ENCODE data around the gene PDGFRB.

Gene PDGFRB

DNA sequence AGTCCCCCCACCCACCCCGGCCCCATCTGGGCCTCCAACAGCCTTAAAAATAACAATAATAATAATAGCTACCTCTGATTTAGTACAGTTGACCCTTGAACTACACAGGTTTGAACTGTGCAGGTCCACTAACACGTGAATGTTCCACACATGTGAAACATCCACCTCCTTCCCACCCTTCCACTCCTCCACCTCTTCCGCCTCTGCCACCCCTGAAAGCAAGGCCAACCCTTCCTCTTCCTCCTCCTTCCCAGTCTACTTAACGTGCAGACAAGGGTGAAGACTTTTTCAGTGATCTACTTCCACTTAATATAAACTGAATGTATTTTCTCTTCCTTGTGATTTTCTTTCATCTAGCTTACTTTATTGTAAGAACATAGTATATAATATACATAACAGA is 10.8 kb downstream of the PDGFRB start:
- no peak for DNase-seq (ENCODE audit: low read depth in 2 of 2)

DNA sequence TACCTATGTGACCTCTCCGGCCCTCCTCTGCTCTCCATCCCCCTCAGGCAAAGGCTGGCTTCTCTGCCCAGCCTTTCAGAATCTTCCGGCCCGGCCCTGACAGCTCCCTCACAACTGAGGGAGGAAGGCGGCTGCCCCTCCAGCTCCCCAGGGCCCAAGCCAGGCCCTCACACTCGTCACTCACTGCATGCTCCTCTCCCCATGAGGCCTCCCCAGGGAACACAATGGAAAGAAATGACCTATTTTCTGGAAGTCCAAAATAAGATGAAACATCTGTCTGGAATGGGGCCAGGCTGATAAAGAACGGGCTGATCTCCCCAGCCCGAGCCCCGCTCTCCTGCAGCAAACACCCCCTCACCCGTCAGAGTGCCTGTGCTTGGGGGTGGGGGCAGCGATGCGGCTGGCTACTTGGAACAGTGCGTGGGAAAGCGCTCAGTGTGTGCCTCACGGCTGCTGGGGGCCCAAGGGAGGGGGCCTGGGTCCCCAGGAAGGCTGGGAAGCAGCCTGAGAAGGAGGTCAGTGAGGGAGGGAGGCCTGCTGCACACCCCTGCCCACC is 11.3 kb downstream of the PDGFRB start:
- DNase-seq (ENCODE audit: low read depth in 2 of 2), result peak; percentile 60 to 65

- DNase-seq (ENCODE audit: low read depth in 2 of 2), result peak; percentile 81 to 83
Observed at GRCh38 chr5:150143350-150144245, 12.0 kb downstream of the PDGFRB start.

DNA sequence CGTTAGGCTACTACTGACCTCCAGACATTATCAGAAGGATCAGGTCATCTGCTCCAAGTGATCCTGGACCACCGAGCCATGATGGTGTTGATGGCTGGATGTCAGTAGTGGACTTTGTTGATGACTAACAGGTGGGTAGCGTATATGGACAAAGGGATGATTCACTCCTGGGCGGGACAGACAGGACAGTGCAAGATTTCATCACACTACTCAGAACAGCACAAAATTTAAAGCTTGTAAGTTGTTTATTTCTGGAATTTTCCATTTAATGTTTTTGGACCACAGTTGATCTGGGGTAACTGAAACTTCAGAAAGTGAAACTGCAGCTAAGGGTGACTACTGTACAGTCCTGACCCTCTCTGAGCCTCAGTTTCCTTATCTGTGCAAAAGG is 12.7 kb downstream of the PDGFRB start:
- peak; percentile 72 to 74 for DNase-seq (ENCODE audit: low read depth in 2 of 2)

DNA sequence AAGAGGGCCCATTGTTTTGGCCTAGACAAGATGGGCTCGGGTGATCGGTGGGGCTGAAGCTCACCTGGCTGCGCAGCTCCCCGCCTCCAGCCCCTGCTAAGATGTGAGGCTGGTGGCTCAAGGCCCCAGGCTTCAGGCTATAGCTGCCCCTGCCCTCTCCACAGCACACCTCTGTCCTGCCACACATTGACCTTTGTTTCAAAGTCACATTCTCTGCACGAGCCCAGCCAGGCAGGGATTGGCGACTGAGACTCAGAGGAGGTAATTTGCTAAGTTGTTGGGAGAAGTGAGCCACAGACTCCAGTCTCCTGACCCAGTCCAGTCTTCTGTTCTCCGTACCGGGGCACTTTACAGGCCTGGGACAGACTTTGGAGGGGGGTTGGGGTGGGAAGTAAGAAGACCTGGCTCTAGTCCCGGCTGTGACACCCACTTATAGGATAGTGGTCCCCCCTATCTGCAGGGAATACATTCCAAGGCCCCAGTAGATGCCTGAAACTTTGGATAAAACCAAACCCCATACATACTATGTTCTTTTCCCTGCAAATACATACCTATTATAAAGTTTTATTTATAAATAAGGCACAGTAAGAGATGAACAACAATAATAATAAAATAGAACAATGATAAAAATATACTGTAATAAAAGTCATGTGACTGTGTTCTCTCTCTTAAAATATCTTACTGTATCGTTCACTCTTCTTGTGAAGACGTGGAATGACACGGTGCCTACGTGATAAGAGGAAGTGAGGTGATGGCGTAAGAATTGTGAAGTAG is 13.3 kb downstream of the PDGFRB start:
- no peak for DNase-seq (ENCODE audit: low read depth in 2 of 2)

- DNase-seq (ENCODE audit: low read depth in 2 of 2), result no peak
Observed at GRCh38 chr5:150141544-150142184, 14.0 kb downstream of the PDGFRB start.

GRCh38 chr5:150140830-150141229 is 14.8 kb downstream of the PDGFRB start:
- DNase-seq (ENCODE audit: low read depth in 2 of 2), result no peak

GRCh38 chr5:150139334-150139733 is 16.3 kb downstream of the PDGFRB start:
- DNase-seq (ENCODE audit: low read depth in 2 of 2), result peak in 1 of 2 experiments; percentile 59

DNA sequence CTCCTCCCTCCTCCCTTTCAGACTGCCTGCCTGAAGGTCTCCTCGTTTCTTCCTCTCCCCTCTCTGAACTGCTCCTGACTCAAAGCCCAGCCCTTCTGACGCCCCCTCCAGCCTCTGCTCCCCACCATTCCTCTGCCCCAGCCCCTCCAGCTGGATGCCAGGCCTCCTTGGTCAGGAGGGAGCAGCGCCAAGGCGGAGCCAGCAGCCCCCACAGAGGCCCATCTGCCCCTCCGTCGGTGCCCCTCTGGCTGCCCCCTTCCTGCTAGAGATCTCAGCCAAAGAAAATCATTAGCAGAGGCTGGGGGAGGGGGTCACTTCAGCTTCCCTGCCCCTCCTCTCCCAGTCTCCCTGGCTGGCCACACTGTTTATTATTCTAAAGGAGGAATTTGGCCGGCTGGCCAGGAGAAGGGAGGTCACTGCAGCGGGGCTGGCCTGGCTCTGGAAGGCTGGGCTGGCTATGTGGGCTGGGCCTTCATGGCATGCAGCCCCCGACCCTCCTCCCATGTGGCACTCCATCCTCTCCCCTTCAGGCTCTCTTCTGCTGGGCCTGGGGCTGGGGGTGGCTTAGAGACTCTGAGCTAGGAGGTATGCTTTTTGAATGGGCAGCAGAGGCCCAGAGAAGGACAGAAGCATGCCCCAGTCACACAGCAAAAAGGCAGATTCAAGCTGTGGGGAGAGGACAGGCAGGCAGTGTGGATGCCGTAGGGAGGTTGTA is 16.9 kb downstream of the PDGFRB start:
- DNase-seq (ENCODE audit: low read depth in 2 of 2), result no peak

DNA sequence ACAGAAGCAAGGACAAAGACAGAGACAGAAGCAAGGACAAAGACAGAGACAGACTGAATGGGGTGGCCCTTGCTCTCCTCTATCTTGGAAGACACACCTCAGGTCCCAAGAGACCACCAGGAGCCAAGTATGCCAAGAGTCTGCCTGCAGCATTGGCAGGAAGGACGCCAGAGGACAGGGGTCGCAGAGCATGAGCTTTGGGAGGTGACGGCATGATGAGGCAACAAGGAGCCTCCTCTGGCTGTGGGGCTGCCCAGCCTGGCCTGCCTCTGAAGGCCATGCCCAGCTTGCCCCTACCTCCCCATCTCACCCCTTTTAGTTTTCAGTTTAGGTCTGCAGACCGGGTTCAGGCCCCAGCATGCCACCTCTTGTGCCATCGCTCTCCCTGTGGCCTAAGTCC is 17.6 kb downstream of the PDGFRB start:
- no peak for DNase-seq (ENCODE audit: low read depth in 2 of 2)

- no peak for DNase-seq (ENCODE audit: low read depth in 2 of 2)
Observed at GRCh38 chr5:150137168-150137957, 18.3 kb downstream of the PDGFRB start.

DNA sequence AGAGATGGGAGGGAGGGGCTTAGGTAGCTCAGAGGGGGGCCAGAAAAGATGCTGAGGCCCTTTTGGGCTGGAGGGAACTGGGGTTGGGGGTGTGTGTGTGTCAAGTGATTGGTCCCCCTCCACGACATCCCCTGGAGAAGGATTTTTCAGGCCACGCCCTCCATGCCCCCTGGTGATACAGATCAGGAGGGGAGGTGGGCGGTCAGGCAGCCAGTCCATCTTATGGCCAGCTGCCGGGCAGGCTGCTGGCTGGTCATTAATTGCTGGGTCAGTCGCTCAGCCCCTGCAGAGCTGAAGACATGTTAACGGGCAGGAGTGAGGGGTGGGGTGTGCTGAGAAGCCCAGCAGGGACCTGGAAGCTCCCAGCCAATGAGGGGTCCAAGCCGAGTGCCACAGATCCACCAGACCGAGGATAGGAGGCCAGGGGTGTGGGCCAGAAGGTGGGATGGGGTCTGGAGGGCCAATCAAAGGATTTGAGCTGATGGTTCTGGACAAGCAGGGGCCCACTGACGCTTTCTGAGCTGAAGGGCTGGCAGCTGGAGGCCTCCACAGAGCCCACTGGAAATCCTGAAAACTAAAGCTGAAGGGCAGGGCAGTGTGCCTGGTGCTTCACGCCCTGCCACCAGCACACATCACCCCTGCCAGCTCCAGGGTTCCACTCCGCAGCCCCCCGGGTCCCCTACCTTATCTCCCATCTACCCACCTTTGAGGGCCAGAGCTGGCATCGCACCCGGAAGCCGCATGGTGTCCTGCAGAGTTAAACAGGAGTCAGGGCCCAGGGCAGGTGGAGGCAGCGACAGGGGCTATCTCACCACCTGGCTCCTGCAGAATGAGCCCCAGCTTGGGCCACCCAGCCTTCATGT is 19.1 kb downstream of the PDGFRB start:
- DNase-seq (ENCODE audit: low read depth in 2 of 2), result no peak

DNA sequence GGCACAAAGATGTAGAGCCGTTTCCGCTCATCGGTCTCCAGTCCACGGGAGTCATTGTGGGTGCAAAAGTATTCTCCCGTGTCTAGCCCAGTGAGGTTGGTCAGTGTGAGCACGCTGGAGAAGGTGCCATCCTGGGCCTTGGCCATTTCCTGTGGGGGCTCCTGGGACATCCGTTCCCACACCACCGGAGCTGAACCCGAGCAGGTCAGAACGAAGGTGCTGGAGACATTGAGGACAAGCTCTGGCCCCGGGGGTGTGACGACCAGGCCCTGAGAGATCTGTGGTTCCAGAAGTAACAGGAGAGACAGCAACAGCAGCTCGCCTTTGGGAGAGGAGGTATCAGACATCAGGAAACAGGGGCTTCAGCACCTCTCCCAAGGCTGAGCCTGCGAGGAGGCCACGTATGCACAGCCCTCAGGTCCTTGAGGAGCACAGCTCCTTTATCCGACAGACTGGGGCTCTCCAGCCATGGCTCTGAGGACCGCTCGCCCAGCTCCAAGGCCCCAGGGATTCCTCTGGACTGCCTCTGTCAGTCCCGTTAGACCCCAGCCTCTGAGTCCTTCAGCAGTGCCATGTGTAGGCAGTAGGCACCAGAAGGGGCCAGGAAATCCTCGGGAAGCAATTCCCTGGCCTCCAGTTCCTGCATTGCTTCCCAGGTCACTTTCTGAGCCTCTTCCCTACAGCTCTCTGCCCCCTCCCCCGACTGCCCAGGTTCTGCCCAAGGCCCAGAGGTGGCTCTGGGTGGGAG is 19.9 kb downstream of the PDGFRB start:
- no peak for DNase-seq (ENCODE audit: low read depth in 2 of 2)

- DNase-seq (ENCODE audit: low read depth in 2 of 2), result no peak
Observed at GRCh38 chr5:150134198-150134588, 21.5 kb downstream of the PDGFRB start.

- no peak for DNase-seq (ENCODE audit: low read depth in 2 of 2)
Observed at GRCh38 chr5:150133581-150134197, 22.0 kb downstream of the PDGFRB start.

DNA sequence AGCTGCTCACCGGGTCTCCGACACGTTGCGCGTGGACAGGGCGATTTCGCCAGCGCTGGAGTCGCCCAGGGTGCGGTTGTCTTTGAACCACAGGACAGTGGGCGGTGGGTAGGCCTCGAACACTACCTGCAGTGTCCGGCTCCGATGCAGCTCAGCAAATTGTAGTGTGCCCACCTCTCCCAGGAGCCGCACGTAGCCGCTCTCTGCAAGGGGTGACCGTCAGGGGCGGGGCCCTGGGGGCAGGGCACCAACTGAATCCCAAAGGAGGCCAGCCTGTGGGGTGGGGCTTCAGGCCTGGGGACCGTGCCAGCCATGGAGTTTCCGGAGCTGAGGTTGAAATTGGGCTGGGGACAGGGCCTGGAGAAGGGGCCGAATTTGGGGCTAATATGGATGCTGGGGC is 22.9 kb downstream of the PDGFRB start:
- no peak for DNase-seq (ENCODE audit: low read depth in 2 of 2)

- DNase-seq (ENCODE audit: low read depth in 2 of 2), result no peak
Observed at GRCh38 chr5:150131978-150132694, 23.5 kb downstream of the PDGFRB start.

GRCh38 chr5:150131461-150131860 is 24.2 kb downstream of the PDGFRB start:
- no peak for DNase-seq (ENCODE audit: low read depth in 2 of 2)

Data from fibroblast of skin of left quadriceps (primary cell).